HG03060 (cell line): ENCODE measurements around the gene P3H1.
"Not testable (repeated sequence)": the region's sequence is repeated elsewhere in the genome, so short reads cannot be mapped to it uniquely, and the experiment has no call there.

Experiments used
- ATAC-seq: cut with Tn5 transposase; IDR thresholded peaks from one replicate; pipeline ENCODE4 v1.9.1; 2021; ENCODE audit warnings: low read depth, moderate number of reproducible peaks; ENCODE audit not compliant: unreplicated experiment

The P3H1 gene

GRCh38 chr1:42766741-42767509, at the start of gene P3H1, which contains the start of gene C1orf50:
Gene P3H1 (minus strand): TSS chr1:42767028. CDS start chr1:42766971, 57 bp downstream.
Gene C1orf50 (plus strand): TSS chr1:42767249. CDS start chr1:42767312, 63 bp downstream.
- ATAC-seq: peak; percentile 77

GRCh38 chr1:42815941-42816584, 49.2 kb upstream of the P3H1 start:
- no peak for ATAC-seq

- not testable (repeated sequence) for ATAC-seq
Observed at GRCh38 chr1:42814815-42815214, 48.0 kb upstream of the P3H1 start.

GRCh38 chr1:42807056-42807668, 40.3 kb upstream of the P3H1 start:
- no peak for ATAC-seq

GRCh38 chr1:42806593-42806992, 39.8 kb upstream of the P3H1 start:
- no peak for ATAC-seq

- no peak for ATAC-seq
Observed at GRCh38 chr1:42806171-42806570, 39.3 kb upstream of the P3H1 start.

- no peak for ATAC-seq
Observed at GRCh38 chr1:42801832-42802473, 35.1 kb upstream of the P3H1 start.

GRCh38 chr1:42797979-42798378, 31.2 kb upstream of the P3H1 start:
- ATAC-seq: no peak

GRCh38 chr1:42797414-42797813, 30.6 kb upstream of the P3H1 start:
- ATAC-seq: no peak

GRCh38 chr1:42793824-42794223, 27.0 kb upstream of the P3H1 start:
- no peak for ATAC-seq

- no peak for ATAC-seq
Observed at GRCh38 chr1:42788021-42788420, 21.2 kb upstream of the P3H1 start.

GRCh38 chr1:42786097-42786496, 19.3 kb upstream of the P3H1 start:
- ATAC-seq: no peak

- ATAC-seq: no peak
Observed at GRCh38 chr1:42784946-42785693, 18.3 kb upstream of the P3H1 start, which contains the start of gene TMEM269. Gene TMEM269 (plus strand): TSS chr1:42784991. CDS start chr1:42789894, 4,903 bp downstream.

GRCh38 chr1:42784547-42784945, 17.7 kb upstream of the P3H1 start:
- ATAC-seq: no peak

- no peak for ATAC-seq
Observed at GRCh38 chr1:42783092-42783491, 16.3 kb upstream of the P3H1 start.

GRCh38 chr1:42780176-42780575, 13.3 kb upstream of the P3H1 start:
- ATAC-seq: no peak

- ATAC-seq: no peak
Observed at GRCh38 chr1:42779725-42780124, 12.9 kb upstream of the P3H1 start.

GRCh38 chr1:42777852-42778251, 11.0 kb upstream of the P3H1 start:
- no peak for ATAC-seq

GRCh38 chr1:42776502-42776901, 9.7 kb upstream of the P3H1 start:
- no peak for ATAC-seq

GRCh38 chr1:42774928-42775526, 8.2 kb upstream of the P3H1 start:
- ATAC-seq: no peak
